Measurements from ENCODE around the gene NRXN2. TPM values are rescaled to one million over a fixed set of nuclear protein-coding genes. Genes with fewer than 3 reads are reported as not detected.

The NRXN2 gene
- total RNA-seq, 1 donor from 2014 or later, result not detected

- DNase-seq (ENCODE audit: low read depth), result no peak
- Histone ChIP-seq H3K36me3 (ENCODE audit: control insufficient read depth, insufficient read depth, low read length) (no peaks in the 10 kb centered on the region), H3K4me3 (ENCODE audit: low read depth, low read length) (no peak overlapping the region), H3K27me3 (ENCODE audit: control insufficient read depth, insufficient read depth, low read length) (peaks cover 5% of the 10 kb centered on the region)
- TF ChIP-seq, protein P1, sequence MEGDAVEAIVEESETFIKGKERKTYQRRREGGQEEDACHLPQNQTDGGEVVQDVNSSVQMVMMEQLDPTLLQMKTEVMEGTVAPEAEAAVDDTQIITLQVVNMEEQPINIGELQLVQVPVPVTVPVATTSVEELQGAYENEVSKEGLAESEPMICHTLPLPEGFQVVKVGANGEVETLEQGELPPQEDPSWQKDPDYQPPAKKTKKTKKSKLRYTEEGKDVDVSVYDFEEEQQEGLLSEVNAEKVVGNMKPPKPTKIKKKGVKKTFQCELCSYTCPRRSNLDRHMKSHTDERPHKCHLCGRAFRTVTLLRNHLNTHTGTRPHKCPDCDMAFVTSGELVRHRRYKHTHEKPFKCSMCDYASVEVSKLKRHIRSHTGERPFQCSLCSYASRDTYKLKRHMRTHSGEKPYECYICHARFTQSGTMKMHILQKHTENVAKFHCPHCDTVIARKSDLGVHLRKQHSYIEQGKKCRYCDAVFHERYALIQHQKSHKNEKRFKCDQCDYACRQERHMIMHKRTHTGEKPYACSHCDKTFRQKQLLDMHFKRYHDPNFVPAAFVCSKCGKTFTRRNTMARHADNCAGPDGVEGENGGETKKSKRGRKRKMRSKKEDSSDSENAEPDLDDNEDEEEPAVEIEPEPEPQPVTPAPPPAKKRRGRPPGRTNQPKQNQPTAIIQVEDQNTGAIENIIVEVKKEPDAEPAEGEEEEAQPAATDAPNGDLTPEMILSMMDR (IDR thresholded peaks at IDR 0.05; ENCODE audit: insufficient read depth, low read length, severe bottlenecking), result no peak
- no peak for FAIRE-seq
These were observed 113.5 kb downstream of the NRXN2 start for GRCh38 chr11:64609436-64610047.

DNA sequence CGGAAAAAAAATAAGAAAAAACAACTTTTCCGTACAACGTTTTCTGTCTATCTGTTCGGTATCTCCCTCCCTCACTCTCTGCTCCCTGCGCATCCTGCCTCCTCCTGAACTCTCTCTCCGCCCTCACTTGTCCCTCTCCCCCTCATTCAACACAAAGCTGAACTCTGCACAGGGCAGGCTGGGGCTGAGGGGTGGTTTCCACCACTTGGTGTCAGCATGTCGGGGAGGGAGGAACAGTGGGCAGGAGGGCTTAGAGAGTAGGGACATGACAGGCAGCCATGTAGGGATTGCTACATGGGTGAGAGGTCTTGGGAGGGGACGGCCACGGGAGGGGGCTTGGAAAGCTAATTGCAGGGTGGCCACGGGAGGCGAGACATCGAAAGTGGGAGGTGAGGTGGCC, 114.4 kb downstream of the NRXN2 start:
- H3K4me3 ChIP-seq (ENCODE audit: low read depth, low read length), result no peak overlapping the region
- H3K36me3 ChIP-seq (ENCODE audit: control insufficient read depth, insufficient read depth, low read length), result no peaks in the 10 kb centered on the region
- H3K27me3 ChIP-seq (ENCODE audit: control insufficient read depth, insufficient read depth, low read length), result peaks cover 5% of the 10 kb centered on the region
- no peak for FAIRE-seq
- no peak for DNase-seq (ENCODE audit: low read depth)
- TF ChIP-seq, protein P1 (IDR thresholded peaks at IDR 0.05; ENCODE audit: insufficient read depth, low read length, severe bottlenecking), result no peak

GRCh38 chr11:64608046-64608445, 115.0 kb downstream of the NRXN2 start:
- H3K36me3 ChIP-seq (ENCODE audit: control insufficient read depth, insufficient read depth, low read length), result no peaks in the 10 kb centered on the region
- TF ChIP-seq, protein P1 (IDR thresholded peaks at IDR 0.05; ENCODE audit: insufficient read depth, low read length, severe bottlenecking), result no peak
- H3K27me3 ChIP-seq (ENCODE audit: control insufficient read depth, insufficient read depth, low read length), result peaks cover 5% of the 10 kb centered on the region
- DNase-seq (ENCODE audit: low read depth) (peak; percentile 1), FAIRE-seq (no peak)
- no peak overlapping the region for H3K4me3 ChIP-seq (ENCODE audit: low read depth, low read length)

- TF ChIP-seq, protein P1 (IDR thresholded peaks at IDR 0.05; ENCODE audit: insufficient read depth, low read length, severe bottlenecking), result no peak
- Histone ChIP-seq H3K4me3 (ENCODE audit: low read depth, low read length) (no peak overlapping the region), H3K36me3 (ENCODE audit: control insufficient read depth, insufficient read depth, low read length) (no peaks in the 10 kb centered on the region), H3K27me3 (ENCODE audit: control insufficient read depth, insufficient read depth, low read length) (peaks cover 5% of the 10 kb centered on the region)
- FAIRE-seq (no peak), DNase-seq (ENCODE audit: low read depth) (no peak)
These were observed 115.5 kb downstream of the NRXN2 start for GRCh38 chr11:64607381-64607985.

DNA sequence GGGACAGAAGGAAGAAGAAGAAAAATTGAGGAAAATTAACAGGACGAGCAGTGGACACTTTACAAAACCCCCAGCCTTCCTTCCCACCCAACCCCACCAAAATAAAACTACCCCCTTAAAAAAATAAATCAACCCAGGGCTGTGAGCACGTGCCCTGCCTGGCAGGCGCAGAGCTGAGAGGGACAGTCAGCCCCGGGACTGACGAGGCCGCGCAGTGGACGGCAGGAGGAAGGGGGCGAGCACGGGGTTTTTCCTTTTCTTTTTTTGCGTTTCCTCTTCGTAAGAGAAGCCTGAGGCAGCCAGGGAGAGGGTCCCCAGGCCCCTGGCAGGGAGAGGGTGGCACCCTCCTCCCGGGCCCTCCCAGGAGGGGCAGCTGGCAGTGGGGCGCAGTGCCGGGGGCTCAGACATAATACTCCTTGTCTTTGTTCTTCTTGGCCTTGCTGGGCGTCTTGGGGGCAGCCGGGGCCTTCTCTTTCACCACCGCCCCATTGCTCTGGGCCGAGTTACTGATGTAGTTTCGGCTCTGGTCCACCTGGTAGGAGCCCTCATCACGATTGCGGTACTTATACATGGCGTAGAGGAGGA, 116.1 kb downstream of the NRXN2 start:
- H3K36me3 ChIP-seq (ENCODE audit: control insufficient read depth, insufficient read depth, low read length), result no peaks in the 10 kb centered on the region
- peaks cover 5% of the 10 kb centered on the region for H3K27me3 ChIP-seq (ENCODE audit: control insufficient read depth, insufficient read depth, low read length)
- H3K4me3 ChIP-seq (ENCODE audit: low read depth, low read length), result no peak overlapping the region
- DNase-seq (ENCODE audit: low read depth), result no peak
- no peak for FAIRE-seq
- TF ChIP-seq, protein P1 (IDR thresholded peaks at IDR 0.05; ENCODE audit: insufficient read depth, low read length, severe bottlenecking), result no peak

All from bronchial epithelial cell (primary cell).